ENCODE data around the gene PAPPA. TPM values are rescaled to one million over a fixed set of nuclear protein-coding genes. Genes with fewer than 3 reads are reported as not detected.

The PAPPA gene
- total RNA-seq, 1 experiment from 2014 or later = 0.17 TPM

GRCh38 chr9:116416421-116416820 lies 262.8 kb downstream of the PAPPA start:
- H2BK120ac ChIP-seq (ENCODE audit: low read depth, low read length, poor library complexity, severe bottlenecking) = no peak overlapping the region
- no peak overlapping the region for H3K9ac ChIP-seq (ENCODE audit: extremely low read depth, insufficient read length, low read length)
- no peak overlapping the region for H2BK12ac ChIP-seq (ENCODE audit: insufficient read length, low read depth, low read length)
- DNase-seq = no peak
- H4K5ac ChIP-seq (ENCODE audit: insufficient read length, low read depth, low read length) = no peak overlapping the region
- Mint-ChIP-seq H3K27ac (no peak overlapping the region), H3K27me3 (ENCODE audit: low read depth) (no peaks in the 10 kb centered on the region), H3K4me3 (no peak overlapping the region), H3K36me3 (ENCODE audit: insufficient read depth in 1 of 3, low read depth in 3 of 3) (no peaks in the 10 kb centered on the region), H3K4me1 (no peaks in the 10 kb centered on the region), H3K9me3 (no peaks in the 10 kb centered on the region)
- no peak overlapping the region for H3K27ac ChIP-seq (ENCODE audit: insufficient read length, low read depth, low read length)
- no peak overlapping the region for H4K91ac ChIP-seq (ENCODE audit: insufficient read length, low read depth, low read length)
- no peaks in the 10 kb centered on the region for H3K79me2 ChIP-seq (ENCODE audit: insufficient read depth, low read length)
- no peaks in the 10 kb centered on the region for H4K20me1 ChIP-seq (ENCODE audit: control insufficient read depth, insufficient read depth, insufficient read length)
- no peak overlapping the region for H2BK5ac ChIP-seq (ENCODE audit: insufficient read length, low read length)
- no peaks in the 10 kb centered on the region for H3K27me3 ChIP-seq (ENCODE audit: insufficient read depth, low read length)
- WGBS (ENCODE audit: extremely low coverage, insufficient read length, low lambda C conversion rate) = no CpG with 5 or more reads among the region's 1 CpG
- no peaks in the 10 kb centered on the region for H3K4me1 ChIP-seq (ENCODE audit: insufficient read depth, low read length)
- no peak overlapping the region for H2AFZ ChIP-seq (ENCODE audit: low read length)
- H2BK15ac ChIP-seq (ENCODE audit: low read depth, low read length) = no peak overlapping the region
- no peak overlapping the region for H3K4ac ChIP-seq (ENCODE audit: low read depth, low read length)
- no peak overlapping the region for H4K8ac ChIP-seq (replicated peaks; ENCODE audit: insufficient read length, low read depth, low read length)
- H3K14ac ChIP-seq (ENCODE audit: insufficient read depth, low read length) = no peak overlapping the region
- H3K23me2 ChIP-seq (ENCODE audit: insufficient read length, low read depth, low read length, poor library complexity, severe bottlenecking) = no peaks in the 10 kb centered on the region
- H2BK20ac ChIP-seq (ENCODE audit: low read depth, low read length, poor library complexity, severe bottlenecking) = no peak overlapping the region
- TF ChIP-seq CTCF (conservative IDR thresholded peaks at IDR 0.05) = no peak
- no peaks in the 10 kb centered on the region for H3K9me3 ChIP-seq (ENCODE audit: control insufficient read depth, low read depth, low read length)
- H3K18ac ChIP-seq (ENCODE audit: insufficient read length, low read depth, low read length) = no peak overlapping the region
- H3K23ac ChIP-seq (ENCODE audit: insufficient read length, low read depth, low read length) = no peak overlapping the region
- H3K4me2 ChIP-seq (ENCODE audit: insufficient read depth, insufficient read length, low read length) = no peak overlapping the region
- H3K79me1 ChIP-seq (ENCODE audit: insufficient read depth, low read depth, low read length, poor library complexity, severe bottlenecking) = no peaks in the 10 kb centered on the region
- no peak overlapping the region for H2AK5ac ChIP-seq (ENCODE audit: insufficient read length, low read length)
- H3T11ph ChIP-seq (ENCODE audit: low read length) = no peak overlapping the region
- no peak overlapping the region for H3K56ac ChIP-seq (ENCODE audit: insufficient read length, low read depth, low read length)

Measured in H9 (cell line).